Activated effector memory CD4-positive, alpha-beta T cell treated with Interleukin-2 at 50 U/mL for 16 hours (primary cell): ENCODE measurements around the gene UVSSA.

Source experiments
- DNase-seq: peaks from one replicate; pipeline ENCODE4 v3.0.0-alpha.2; 2020

Gene UVSSA, protein sequence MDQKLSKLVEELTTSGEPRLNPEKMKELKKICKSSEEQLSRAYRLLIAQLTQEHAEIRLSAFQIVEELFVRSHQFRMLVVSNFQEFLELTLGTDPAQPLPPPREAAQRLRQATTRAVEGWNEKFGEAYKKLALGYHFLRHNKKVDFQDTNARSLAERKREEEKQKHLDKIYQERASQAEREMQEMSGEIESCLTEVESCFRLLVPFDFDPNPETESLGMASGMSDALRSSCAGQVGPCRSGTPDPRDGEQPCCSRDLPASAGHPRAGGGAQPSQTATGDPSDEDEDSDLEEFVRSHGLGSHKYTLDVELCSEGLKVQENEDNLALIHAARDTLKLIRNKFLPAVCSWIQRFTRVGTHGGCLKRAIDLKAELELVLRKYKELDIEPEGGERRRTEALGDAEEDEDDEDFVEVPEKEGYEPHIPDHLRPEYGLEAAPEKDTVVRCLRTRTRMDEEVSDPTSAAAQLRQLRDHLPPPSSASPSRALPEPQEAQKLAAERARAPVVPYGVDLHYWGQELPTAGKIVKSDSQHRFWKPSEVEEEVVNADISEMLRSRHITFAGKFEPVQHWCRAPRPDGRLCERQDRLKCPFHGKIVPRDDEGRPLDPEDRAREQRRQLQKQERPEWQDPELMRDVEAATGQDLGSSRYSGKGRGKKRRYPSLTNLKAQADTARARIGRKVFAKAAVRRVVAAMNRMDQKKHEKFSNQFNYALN

DNA sequence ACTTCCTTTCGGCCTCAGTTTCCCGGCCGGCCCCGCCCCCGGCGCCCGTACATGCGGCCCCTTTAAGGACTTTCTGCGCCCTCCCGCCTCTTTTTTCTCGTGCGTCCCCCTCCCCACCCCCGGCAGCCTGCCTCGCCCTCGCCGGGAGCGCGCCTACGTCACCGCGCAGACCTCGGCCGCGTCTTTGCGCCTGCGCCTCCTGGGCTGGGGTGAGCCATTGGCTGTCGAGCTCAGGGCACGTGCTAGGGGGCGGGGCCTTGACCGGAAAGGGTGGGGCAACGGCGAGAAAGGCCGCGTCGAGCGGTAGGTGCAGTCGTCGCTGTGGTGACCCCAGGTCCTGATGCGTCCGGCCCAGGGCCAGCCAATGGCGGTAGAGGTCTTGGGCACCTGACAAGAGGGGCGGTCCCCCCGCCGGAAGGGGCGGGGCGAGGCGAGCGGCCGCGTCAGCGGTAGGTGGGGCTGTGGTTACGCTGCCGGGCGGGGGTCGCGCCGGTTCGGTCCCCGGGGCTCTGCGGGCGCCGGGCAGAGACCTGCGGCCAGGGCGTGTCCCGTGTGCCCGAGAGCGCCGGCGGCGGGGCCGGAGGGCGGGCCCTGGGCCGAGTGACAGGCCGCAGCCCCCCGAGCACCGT, at the start of gene UVSSA:
Gene UVSSA, plus strand, starts transcription at position 428 of the 629 bp plus-strand sequence. CDS start 884 bp downstream, outside the sequence.
- DNase-seq: peak; percentile 100

- no peak for DNase-seq
Measured at GRCh38 chr4:1297456-1298325, 49.3 kb upstream of the UVSSA start.

- no peak for DNase-seq
Measured at GRCh38 chr4:1298461-1298860, 48.5 kb upstream of the UVSSA start.

DNA sequence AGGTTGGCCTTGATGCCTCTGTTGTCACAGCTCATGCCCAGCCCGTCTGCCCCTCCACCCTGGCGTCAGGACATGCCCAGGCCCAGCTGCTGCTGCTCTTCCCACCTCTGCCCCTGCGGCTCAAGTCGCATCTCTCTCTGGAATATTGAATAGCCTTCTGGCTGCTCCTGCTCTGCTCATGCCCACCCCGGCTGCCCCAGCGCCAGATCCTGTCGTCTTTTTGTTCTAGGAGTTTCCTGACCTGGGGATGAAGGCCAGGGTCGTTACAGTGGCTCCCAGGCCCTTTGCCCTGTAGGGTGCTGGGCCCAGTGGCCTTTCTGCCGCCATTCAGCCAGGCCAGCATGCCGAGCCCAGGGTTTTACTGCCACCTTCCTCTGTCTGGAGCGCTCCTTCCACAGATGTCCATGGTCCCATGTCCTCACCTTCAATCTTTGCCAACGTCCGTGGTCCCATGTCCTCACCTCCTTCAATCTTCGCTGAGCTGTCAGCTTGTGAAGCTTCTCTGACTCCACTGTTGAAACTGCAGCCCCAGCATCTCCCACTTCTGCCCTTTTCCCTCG, 47.6 kb upstream of the UVSSA start:
- no peak for DNase-seq

GRCh38 chr4:1300466-1301455, 46.2 kb upstream of the UVSSA start:
- DNase-seq: no peak

DNA sequence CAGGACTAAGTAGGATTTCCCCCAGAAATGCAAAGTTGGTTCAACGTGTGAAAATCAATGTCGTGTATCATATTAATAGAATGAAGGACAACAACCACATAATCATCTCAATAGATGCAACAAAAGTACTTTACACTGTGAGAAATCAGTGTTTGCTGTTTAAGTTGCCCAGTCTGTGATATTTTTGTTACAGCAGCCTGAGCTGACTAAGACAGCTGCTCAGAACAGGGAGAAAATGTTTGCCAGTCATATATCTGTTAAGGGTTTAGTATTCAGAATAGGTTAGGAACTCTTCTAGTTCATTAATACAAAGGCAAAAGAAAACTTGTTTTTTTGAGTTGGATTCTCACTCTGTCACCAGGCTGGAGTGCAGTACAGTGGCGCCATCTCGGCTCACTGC, 44.8 kb upstream of the UVSSA start:
- DNase-seq: no peak

DNA sequence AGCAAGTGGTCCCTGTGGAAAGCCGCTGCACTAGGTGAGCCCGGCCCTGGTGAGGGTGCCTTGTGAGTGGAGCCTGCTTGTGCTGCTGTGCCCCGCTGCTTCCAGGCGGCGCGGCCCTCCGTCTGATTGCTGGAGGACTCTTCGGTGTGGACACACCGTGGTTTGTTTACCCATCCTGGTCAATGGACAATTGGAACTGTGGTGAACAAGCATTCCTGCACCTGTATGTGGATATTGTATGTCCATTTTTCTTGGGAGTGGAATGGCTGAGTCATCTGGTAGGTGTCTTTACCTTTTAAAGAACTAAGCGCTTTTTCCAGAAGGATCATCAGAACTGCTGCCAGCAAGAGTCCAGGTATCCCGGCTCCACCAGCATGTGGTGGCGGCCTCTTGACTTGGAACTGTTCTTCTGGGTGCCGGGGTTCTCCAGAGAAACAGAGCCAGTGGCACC, 41.7 kb upstream of the UVSSA start:
- no peak for DNase-seq

DNA sequence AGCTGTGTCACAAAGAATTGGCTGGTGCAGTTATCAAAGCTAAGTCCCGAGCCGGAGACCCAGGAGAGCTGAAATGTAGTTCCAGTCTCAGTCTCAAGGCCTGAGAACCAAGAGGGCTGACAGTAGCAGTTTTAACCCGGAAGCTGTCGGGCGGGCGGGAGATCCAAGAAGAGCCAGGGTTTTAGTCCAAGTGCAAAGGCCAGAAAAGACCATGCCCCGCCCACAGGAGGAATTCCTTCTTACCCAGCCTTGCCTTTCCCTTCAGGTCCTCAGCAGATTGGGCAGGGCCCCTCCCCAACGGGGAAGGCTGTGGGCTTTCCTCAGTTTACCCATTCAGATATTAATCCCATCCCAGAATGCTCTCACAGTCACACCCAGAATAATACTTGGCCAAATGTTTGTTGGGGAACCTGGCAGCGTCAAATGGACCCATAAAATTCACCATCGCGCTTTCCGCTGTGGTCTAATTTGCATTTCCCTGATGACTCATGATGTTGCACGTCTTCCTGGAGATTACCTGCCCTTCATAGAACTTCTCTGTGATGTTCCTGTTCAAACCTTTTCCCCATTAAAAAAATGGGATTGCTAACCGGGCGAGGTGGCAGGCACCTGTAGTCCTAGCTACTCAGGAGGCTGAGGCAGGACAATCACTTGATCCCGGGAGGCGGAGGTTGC, 41.1 kb upstream of the UVSSA start:
- peak; percentile 30 for DNase-seq

- no peak for DNase-seq
Measured at GRCh38 chr4:1307951-1308735, 38.9 kb upstream of the UVSSA start.

- peak; percentile 29 for DNase-seq
Measured at GRCh38 chr4:1309261-1310010, 37.6 kb upstream of the UVSSA start.

DNA sequence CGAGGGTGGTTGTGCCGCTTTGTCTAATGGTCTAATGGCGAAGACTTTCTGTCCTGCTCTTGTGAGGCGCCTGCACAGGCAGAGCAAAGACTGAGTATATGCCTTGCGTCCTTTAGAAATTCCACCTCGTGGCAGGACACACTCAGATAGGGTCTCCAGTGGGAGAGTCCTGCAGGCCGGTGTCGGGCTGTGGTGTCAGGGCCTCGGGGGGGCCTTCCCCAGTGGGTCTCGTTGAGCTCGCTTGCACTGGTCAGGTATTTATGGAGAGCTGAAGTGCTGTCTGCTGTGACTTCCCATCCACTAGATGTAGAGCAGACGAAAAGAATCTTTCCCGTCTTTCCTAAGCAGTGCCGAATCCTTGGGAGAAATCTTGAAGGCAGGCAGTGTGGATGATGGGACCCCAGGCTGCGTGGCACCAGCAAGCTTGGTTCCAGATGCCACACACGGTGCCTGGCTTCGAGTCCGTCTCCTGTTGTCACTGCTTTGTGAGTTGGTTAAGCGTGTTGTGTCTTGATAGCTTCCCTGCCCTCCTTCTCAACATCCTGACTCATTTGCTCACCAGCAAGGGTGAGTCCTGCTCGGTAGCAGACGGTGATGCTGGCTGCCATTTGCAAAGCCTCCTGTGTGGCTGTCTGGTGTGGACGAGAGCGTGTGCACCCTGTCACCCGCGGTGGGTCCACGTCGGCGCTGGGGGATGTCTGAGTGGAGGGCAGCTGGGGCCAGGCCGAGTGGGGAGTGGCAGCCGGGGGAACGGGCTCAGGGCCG, 36.8 kb upstream of the UVSSA start:
- no peak for DNase-seq

GRCh38 chr4:1310796-1311631, 36.0 kb upstream of the UVSSA start:
- no peak for DNase-seq

DNA sequence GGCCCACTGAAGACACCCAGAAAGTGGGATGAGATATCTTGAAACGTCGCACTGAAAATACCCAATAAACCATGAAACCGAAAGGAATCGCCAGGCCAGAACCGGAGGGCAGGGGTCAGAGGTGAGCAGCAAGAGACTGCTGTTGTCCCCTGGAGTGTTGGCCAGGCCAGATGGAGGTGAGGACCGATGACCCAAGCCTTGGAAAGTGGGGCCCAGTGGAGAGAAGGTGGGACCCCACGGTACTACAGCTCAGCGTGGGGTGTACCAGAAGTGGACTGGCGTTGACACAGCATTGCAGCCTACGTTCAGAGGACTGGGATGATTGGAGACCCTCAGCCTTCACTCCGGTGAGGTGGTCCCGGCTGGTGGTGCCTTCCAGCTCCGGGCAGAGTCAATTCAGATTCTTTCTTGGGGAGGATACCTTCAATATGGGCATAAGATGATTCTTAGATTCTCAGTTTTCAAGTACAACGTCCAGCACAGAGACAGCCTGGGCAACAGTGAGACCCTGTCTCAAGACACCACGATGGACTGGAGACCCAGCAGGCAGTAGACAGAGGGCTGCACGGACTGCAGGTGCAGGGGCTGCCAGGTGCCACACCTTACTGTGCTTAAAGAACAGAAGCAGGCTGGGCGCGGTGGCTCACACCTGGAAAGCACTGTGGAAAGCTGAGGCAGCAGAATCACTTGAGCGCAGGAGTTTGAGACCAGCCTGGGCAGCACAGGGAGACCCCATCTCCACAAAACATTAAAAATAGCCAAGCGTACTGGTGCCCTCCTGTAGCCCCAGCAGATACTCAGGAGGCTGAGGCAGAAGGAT, 34.0 kb upstream of the UVSSA start:
- no peak for DNase-seq

GRCh38 chr4:1315306-1315705, 31.7 kb upstream of the UVSSA start:
- no peak for DNase-seq

- no peak for DNase-seq
Measured at GRCh38 chr4:1315836-1316536, 31.0 kb upstream of the UVSSA start.
